K562 (cell line): ENCODE results near the gene ZNF613. TPM values are rescaled to one million over a fixed set of nuclear protein-coding genes. Genes with fewer than 3 reads are reported as not detected.

Experiments
- ATAC-seq: fragments of 200-7000 bp; cut with Tn5 transposase; 3 replicates; pipeline ENCODE4 v1.9.1; 2020; ENCODE audit warnings: moderate library complexity
- Bru-seq: library from RNA; stranded (reverse); fragments of 400-500 nt; gene quantifications from one replicate; lab custom pipeline; 2021; lab: Mats Ljungman, UMichigan
- BruChase-seq, 2 experiments: library from RNA; stranded (reverse); fragments of 400-500 nt; gene quantifications; one replicate each; lab custom pipeline; 2021; lab: Mats Ljungman, UMichigan
- BruUV-seq: library from RNA; stranded (reverse); fragments of 400-500 nt; replicated peaks from 2 replicates; lab custom pipeline; 2021; lab: Mats Ljungman, UMichigan
- CTCF ChIA-PET: fragments of 300-600 bp; formaldehyde crosslinking; extraction: SDS; loops from one replicate; lab custom pipeline; 2021; ENCODE audit warnings: low intra/inter-chr PET ratio; lab: Yijun Ruan, JAX
- POLR2A ChIA-PET: fragments of 300-600, 350-650 bp; sonication (Branson Sonifier 250); formaldehyde crosslinking; extraction: SDS; loops from one replicate; lab custom pipeline; 2021; ENCODE audit warnings: antibody characterized with exemption, inconsistent platforms; lab: Yijun Ruan, JAX
- DNase-seq, 4 experiments: peaks; one replicate each; pipeline versions ENCODE4 v3.0.0 to v3.0.0-alpha.2; 2011 to 2018; ENCODE audit warnings: low spot score in 3 of 4, mixed read lengths in 3 of 4; ENCODE audit errors: extremely low read depth in 1 of 4
- FAIRE-seq: peaks from 2 replicates; lab custom pipeline; 2011; peaks lifted over from hg19 to GRCh38; lab: Jason Lieb, UNC
- H2AFZ ChIP-seq: 2 replicates; pipeline ENCODE4 v1.6.0; 2011; ENCODE audit warnings: low read depth, low read length, control low read depth, inconsistent platforms
- H3K27ac ChIP-seq: fragments of 200-600 bp; 3 replicates; pipeline ENCODE4 v1.8.0; 2011; ENCODE audit warnings: low read depth, mild to moderate bottlenecking, control low read depth, inconsistent platforms, low read length, moderate library complexity, mixed read lengths; ENCODE audit errors: extremely low read depth
- H3K27me3 ChIP-seq, 2 experiments: fragments of 300-600 bp in 1 of 2; 2 replicates in 1 of 2; 3 replicates in 1 of 2; pipeline versions ENCODE4 v1.6.0 to v1.8.0; 2011; ENCODE audit warnings: inconsistent platforms in 2 of 2, low read length in 2 of 2, mild to moderate bottlenecking in 1 of 2, mixed read lengths in 1 of 2, moderate library complexity in 1 of 2; ENCODE audit not compliant: control insufficient read depth in 2 of 2, insufficient read depth in 2 of 2
- H3K36me3 ChIP-seq: fragments of 300-600 bp; 3 replicates; pipeline ENCODE4 v1.8.0; 2011; ENCODE audit warnings: mild to moderate bottlenecking, low read length, inconsistent platforms; ENCODE audit not compliant: control insufficient read depth, insufficient read depth
- H3K4me1 ChIP-seq, 2 experiments: fragments of 200-600 bp in 1 of 2; replicated peaks in 1 of 2; 2 replicates in 1 of 2; 3 replicates in 1 of 2; pipeline versions ENCODE4 v1.5.1 to v1.8.0; 2011; ENCODE audit warnings: inconsistent platforms in 2 of 2, low read length in 2 of 2, mild to moderate bottlenecking in 1 of 2, mixed read lengths in 1 of 2, moderate library complexity in 1 of 2; ENCODE audit not compliant: control insufficient read depth in 2 of 2, insufficient read depth in 2 of 2
- H3K4me2 ChIP-seq: 2 replicates; pipeline ENCODE4 v1.6.1; 2011; ENCODE audit warnings: low read length, control low read depth, inconsistent platforms, mixed read lengths; ENCODE audit not compliant: insufficient read depth
- H3K4me3 ChIP-seq: fragments of 200-600 bp; sonication (generic), shearing (Covaris generic); 2 replicates; pipeline ENCODE4 v1.5.1; 2016; ENCODE audit warnings: control low read depth, inconsistent platforms
- H3K79me2 ChIP-seq: fragments of 200-600 bp; 3 replicates; pipeline ENCODE4 v1.8.0; 2011; ENCODE audit warnings: low read length, inconsistent platforms; ENCODE audit not compliant: control insufficient read depth, insufficient read depth
- H3K9ac ChIP-seq, 2 experiments: 2 replicates each; pipeline versions ENCODE4 v1.6.0 to v1.6.1; 2011; ENCODE audit warnings: low read depth in 2 of 2, low read length in 2 of 2, control low read depth in 1 of 2, inconsistent platforms in 1 of 2, mild to moderate bottlenecking in 1 of 2, mixed read lengths in 1 of 2; ENCODE audit not compliant: insufficient read depth in 1 of 2
- H3K9me1 ChIP-seq: one replicate; pipeline ENCODE4 v1.6.0; 2011; ENCODE audit warnings: inconsistent platforms, mild to moderate bottlenecking, low read length, moderate library complexity; ENCODE audit not compliant: control insufficient read depth, insufficient read depth
- H3K9me3 ChIP-seq: replicated peaks from 2 replicates; pipeline ENCODE4 v1.5.1; 2011; ENCODE audit warnings: low read depth, low read length, inconsistent platforms; ENCODE audit not compliant: control insufficient read depth, insufficient read depth
- H4K20me1 ChIP-seq: replicated peaks from 2 replicates; pipeline ENCODE4 v1.6.1; 2011; ENCODE audit warnings: low read length, inconsistent platforms, mixed read lengths; ENCODE audit not compliant: control insufficient read depth, insufficient read depth
- DIDO1 ChIP-seq: fragments of 450-650 bp; IDR thresholded peaks from 2 replicates; pipeline ENCODE4 v1.6.1; 2016; ENCODE audit warnings: low read depth, missing biosample characterization, missing genetic modification characterization
- NKRF ChIP-seq: fragments of 450-650 bp; IDR thresholded peaks from 2 replicates; pipeline ENCODE4 v1.6.1; 2016; ENCODE audit warnings: borderline replicate concordance
- TARDBP ChIP-seq: fragments of 450-650 bp; IDR thresholded peaks from 2 replicates; pipeline ENCODE4 v1.6.1; 2016
- YBX1 ChIP-seq: fragments of 450-650 bp; IDR thresholded peaks from 2 replicates; pipeline ENCODE4 v1.7.1; 2016; ENCODE audit warnings: mild to moderate bottlenecking
- ZMIZ1 ChIP-seq, 2 experiments: fragments of 150-350 bp in 1 of 2; IDR thresholded peaks; 2 replicates each; pipeline ENCODE4 v1.6.1; 2012 to 2016; ENCODE audit warnings: low read depth in 2 of 2, low read length in 2 of 2, mild to moderate bottlenecking in 1 of 2, moderate library complexity in 1 of 2
- whole genome bisulfite sequencing: fragments of 100-300 bp; shearing (Covaris generic); methylation state at CpG from one replicate; pipeline ENCODE4 v1.1.6; 2016; ENCODE audit warnings: low coverage, mixed read lengths; ENCODE audit not compliant: insufficient coverage; ENCODE audit errors: missing lambda C conversion rate; 5-methylcytosine and 5-hydroxymethylcytosine counted together
- in situ Hi-C: fragments of 300-500 bp; cut with MboI; formaldehyde crosslinking; loops from 4 replicates; pipeline ENCODE4 v1.15.0; 2018; ENCODE audit warnings: inconsistent platforms, mixed read lengths
- intact Hi-C: fragments of 100-400 bp; cut with micrococcal nuclease; formaldehyde crosslinking; loops from 2 replicates; pipeline ENCODE4 v1.14.2; 2022
- long read RNA-seq, 3 experiments: library from polyadenylated mRNA in 2 of 3; library from RNA in 1 of 3; unstranded in 2 of 3; stranded (forward) in 1 of 3; transcript quantifications; one replicate each; pipeline ENCODE4 v2.0.0, GENCODE V29; 2019 to 2022
- polyA minus RNA-seq, 3 experiments: library from RNA; depleted of rRNA, polyadenylated mRNA; stranded (reverse); fragments of >200 nt; gene quantifications; 2 replicates each; pipeline ENCODE4 v1.2.3, GENCODE V29; 2011
- polyA plus RNA-seq, 8 experiments: library from polyadenylated mRNA; depleted of rRNA in 4 of 8; stranded (reverse) in 5 of 8; unstranded in 3 of 8; fragments of >200 nt; fragmentation: Nextera tagmentation in 2 of 8; fragmentation: Illumina TruSeq in 1 of 8; extraction: Ambion mirVana in 2 of 8; extraction: Trizol in 1 of 8; gene quantifications; 2 replicates each; pipeline versions ENCODE4 v1.2.1 to v1.2.3, GENCODE V29; 2011 to 2014; ENCODE audit warnings: inconsistent platforms in 1 of 8, missing spikeins in 1 of 8
- total RNA-seq, 7 experiments: library from RNA; depleted of rRNA in 6 of 7; stranded (reverse); fragments of >200 nt in 6 of 7; fragmentation: Illumina TruSeq in 2 of 7; extraction: Trizol in 2 of 7; gene quantifications; 2 replicates each; pipeline versions ENCODE4 v1.2.1 to v1.2.3, GENCODE V29; 2011 to 2021; ENCODE audit warnings: low replicate concordance in 1 of 7

The ZNF613 gene
- 6.8 and 8.0 TPM in 2 replicates for total RNA-seq (2011; cell fraction: chromatin; rRNA removed; ENCODE audit: low replicate concordance)
- 3.9 and 4.3 TPM in 2 replicates for total RNA-seq (2011; cell fraction: nucleolus; rRNA removed)
- 4.8 and 5.1 TPM in 2 replicates for total RNA-seq (2011; cell fraction: nucleoplasm; rRNA removed)
- total RNA-seq (2014; rRNA removed) (2.4 and 2.8 TPM in 2 replicates), total RNA-seq (2014; rRNA removed; fragmentation: Illumina TruSeq; extraction: Trizol) (4.4 and 5.3 TPM in 2 replicates), total RNA-seq (2015; rRNA removed; fragmentation: Illumina TruSeq; extraction: Trizol) (2.8 and 3.7 TPM in 2 replicates), total RNA-seq (2021) (1.7 and 2.4 TPM in 2 replicates), polyA plus RNA-seq (2011; rRNA removed) (1.8 and 2.7 TPM in 2 replicates), polyA plus RNA-seq (2014; fragmentation: Illumina TruSeq; extraction: Trizol) (2.4 and 2.7 TPM in 2 replicates), polyA plus RNA-seq (2014; fragmentation: Nextera tagmentation; extraction: Ambion mirVana) (1 to 10 TPM; 2.3 to 4.5 TPM), polyA plus RNA-seq (2014; rRNA removed) (2.1 and 2.3 TPM in 2 replicates), polyA minus RNA-seq (2011; rRNA and poly(A)+ RNA removed) (7.2 and 7.4 TPM in 2 replicates), Bru-seq, nascent RNA (percentile 57 among the genes with signal in this experiment), BruChase-seq, experiment 1, labeled RNA remaining after a 2-hour chase (percentile 57 among the genes with signal in this experiment), BruChase-seq, experiment 2, labeled RNA remaining after a 6-hour chase (percentile 52 among the genes with signal in this experiment)
- 1.3 and 1.7 TPM in 2 replicates for polyA plus RNA-seq (2011; cell fraction: cytosol; rRNA removed)
- 1.6 and 1.7 TPM in 2 replicates for polyA plus RNA-seq (2011; cell fraction: nucleus; rRNA removed)
- 2.4 and 2.5 TPM in 2 replicates for polyA plus RNA-seq (2012)
- polyA minus RNA-seq (2011; cell fraction: cytosol; rRNA and poly(A)+ RNA removed): 1.4 and 4.5 TPM in 2 replicates
- polyA minus RNA-seq (2011; cell fraction: nucleus; rRNA and poly(A)+ RNA removed): 2.6 and 7.3 TPM in 2 replicates
- long read RNA-seq, experiment 1, transcript ZNF613-201 (6 exons, 3,419 nt): major isoform, 5 of 14 reads
- long read RNA-seq, experiment 1, partial matches to known transcripts: 0 of 14 reads
- long read RNA-seq, experiment 1, other reads (novel, unspliced or antisense): 8 of 14 reads
- long read RNA-seq, experiment 2, partial matches to known transcripts: 0 of 3 reads
- long read RNA-seq, experiment 2, other reads (novel, unspliced or antisense): 2 of 3 reads
- long read RNA-seq, experiment 3: 0 reads

- 2% methylated on average over 50 of the region's 52 CpGs for WGBS
- Histone ChIP-seq H3K27me3 (no peaks in the 10 kb centered on the region), H3K36me3 (no peaks in the 10 kb centered on the region), H3K79me2 (peaks cover 11% of the 10 kb centered on the region; the same call in 2 of the 3 replicates), H3K4me2 (peak within 1 kb of the TSS; percentile 91), H2AFZ (peak within 1 kb of the TSS; percentile 98), H3K9me1 (no peaks in the 10 kb centered on the region), H4K20me1 (no peaks in the 10 kb centered on the region), H3K9me3 (peaks cover 19% of the 10 kb centered on the region), H3K4me1 (no peaks in the 10 kb centered on the region; a peak in 2 of 5 replicates), H3K4me3 (peak within 1 kb of the TSS; percentile 68), H3K27ac (peak within 1 kb of the TSS; percentile 82), H3K9ac (peak within 1 kb of the TSS; percentile 83 to 84)
- peak; percentile 97 for FAIRE-seq
- ChIA-PET CTCF (interaction anchor here (0.6 kb wide), 1 partner anchor 167 kb away, joined by 3 read pairs; no protein-coding TSS in a partner anchor), POLR2A (interaction anchor here (0.5 kb wide), 1 partner anchor 8 kb away, joined by 3 read pairs; no protein-coding TSS in a partner anchor)
- intact Hi-C loops: no loop called here
- in situ Hi-C loops: no loop called here
- ATAC-seq: peak; percentile 97
- BruUV-seq: no TSS peak
- peak; percentile 90 to 95 (median 91) for DNase-seq
- TF ChIP-seq TARDBP (no peak), YBX1 (no peak), ZMIZ1 (IDR thresholded peaks at IDR 0.05; ENCODE audit: low read depth in 2 of 2, low read length in 2 of 2) (0 out of 4 replicates have a peak, but pooled peaks of 1 of the 2 experiments have one; percentile 17), NKRF (no peak), DIDO1 (tag) (peak; percentile 12; the same call in 1 of the 2 replicates)
Measured at GRCh38 chr19:51926784-51927741, at the start of gene ZNF613. Gene ZNF613, plus strand, starts transcription at chr19:51927472. Its CDS starts 8,749 bp downstream, at chr19:51936221.
